Activated CD4-positive, alpha-beta T cell treated with anti-CD3 and anti-CD28 coated beads, Interleukin-2, amount 10 ng/mL, durations not matched to agents 24 days and 14 days (primary cell): ENCODE data around the gene EEF2K. TPM values are rescaled to one million over a fixed set of nuclear protein-coding genes. Genes with fewer than 3 reads are reported as not detected.

Experiments used
- DNase-seq: peaks from one replicate; pipeline ENCODE4 v3.0.0; 2022
- H3K27ac Mint-ChIP-seq: one replicate; pipeline ENCODE4 v1.8.0; 2022; ENCODE audit warnings: mild to moderate bottlenecking, mixed read lengths
- H3K27me3 Mint-ChIP-seq: one replicate; pipeline ENCODE4 v1.8.0; 2022; ENCODE audit warnings: mixed read lengths
- H3K36me3 Mint-ChIP-seq: one replicate; pipeline ENCODE4 v1.8.0; 2022; ENCODE audit warnings: low read depth, mild to moderate bottlenecking, mixed read lengths
- H3K4me1 Mint-ChIP-seq: one replicate; pipeline ENCODE4 v1.8.0; 2021; ENCODE audit warnings: mixed read lengths
- H3K4me3 Mint-ChIP-seq: one replicate; pipeline ENCODE4 v1.8.0; 2022; ENCODE audit warnings: mild to moderate bottlenecking, moderate library complexity, mixed read lengths
- H3K9me3 Mint-ChIP-seq: one replicate; pipeline ENCODE4 v1.8.0; 2021; ENCODE audit warnings: mixed read lengths
- intact Hi-C: fragments of 100-400 bp; cut with micrococcal nuclease; formaldehyde crosslinking; loops from one replicate; pipeline ENCODE4 v1.15.1; 2023
- total RNA-seq: library from RNA; stranded (reverse); gene quantifications from 2 replicates; pipeline ENCODE4 v1.2.3, GENCODE V29; 2022

EEF2K gene
- total RNA-seq, 1 donor from 2014 or later: 33.9 TPM

DNA sequence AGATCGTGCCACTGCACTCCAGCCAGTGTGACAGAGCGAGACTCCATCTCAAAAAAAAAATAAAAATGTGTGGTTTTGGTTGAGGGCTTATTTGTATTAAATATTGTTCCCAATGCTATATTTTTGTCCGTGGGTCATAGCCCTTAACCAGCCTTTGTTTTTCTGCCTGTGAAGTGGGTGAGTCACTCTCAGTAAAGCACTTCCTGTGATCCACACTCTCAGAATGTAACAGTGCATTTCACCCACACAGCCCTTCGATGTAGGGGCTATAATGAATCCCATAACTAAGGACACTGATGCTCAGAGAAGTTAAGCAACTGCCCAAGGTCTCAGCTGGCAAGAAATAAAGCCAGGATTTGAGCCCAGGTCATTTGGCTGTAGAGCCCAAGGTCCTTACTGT, 56.4 kb downstream of the EEF2K start:
- Mint-ChIP-seq H3K27me3 (no peaks in the 10 kb centered on the region), H3K4me1 (peaks cover 22% of the 10 kb centered on the region), H3K27ac (peak overlapping the region; percentile 53), H3K36me3 (peaks cover 53% of the 10 kb centered on the region), H3K4me3 (no peak overlapping the region), H3K9me3 (no peaks in the 10 kb centered on the region)
- peak; percentile 60 for DNase-seq
- intact Hi-C loops: loop anchor here (5.0 kb wide), 1 partner anchor 55 kb away; the partner anchor contains the start of gene EEF2K

GRCh38 chr16:22264786-22265185, 58.7 kb downstream of the EEF2K start:
- Mint-ChIP-seq H3K9me3 (no peaks in the 10 kb centered on the region), H3K27ac (no peak overlapping the region), H3K27me3 (no peaks in the 10 kb centered on the region), H3K4me3 (no peak overlapping the region), H3K36me3 (peaks cover 44% of the 10 kb centered on the region), H3K4me1 (peaks cover 20% of the 10 kb centered on the region)
- intact Hi-C loops: loop anchor here (5.0 kb wide), 1 partner anchor 57 kb away; the partner anchor contains the start of gene EEF2K
- DNase-seq: peak; percentile 73

DNA sequence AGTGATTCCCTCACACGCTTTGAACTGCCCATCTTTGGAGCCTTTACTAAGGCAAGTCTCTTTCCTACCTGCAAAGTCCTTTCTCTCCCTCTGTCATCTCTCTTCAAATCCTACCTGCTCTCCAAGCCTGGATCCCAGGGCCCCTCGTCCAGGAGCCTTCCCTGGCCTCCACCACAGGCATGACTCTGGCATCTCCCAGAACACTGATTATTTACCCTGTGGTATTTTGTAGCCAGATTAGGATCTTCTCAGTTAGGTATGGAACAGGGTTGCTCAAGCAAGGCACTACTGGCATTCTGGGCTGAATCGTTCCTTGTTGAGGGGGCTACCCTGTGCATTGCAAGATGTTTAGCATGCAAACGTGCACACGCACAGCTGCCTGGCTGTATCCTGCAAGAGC, 59.3 kb downstream of the EEF2K start:
- Mint-ChIP-seq H3K4me3 (no peak overlapping the region), H3K4me1 (peaks cover 21% of the 10 kb centered on the region), H3K9me3 (no peaks in the 10 kb centered on the region), H3K36me3 (peaks cover 39% of the 10 kb centered on the region), H3K27me3 (no peaks in the 10 kb centered on the region), H3K27ac (no peak overlapping the region)
- intact Hi-C loops: no loop called here
- DNase-seq: no peak

- no peaks in the 10 kb centered on the region for H3K9me3 Mint-ChIP-seq
- H3K4me3 Mint-ChIP-seq: no peak overlapping the region
- no peak overlapping the region for H3K27ac Mint-ChIP-seq
- peaks cover 37% of the 10 kb centered on the region for H3K36me3 Mint-ChIP-seq
- intact Hi-C loops: no loop called here
- no peak for DNase-seq
- H3K4me1 Mint-ChIP-seq: peaks cover 24% of the 10 kb centered on the region
- H3K27me3 Mint-ChIP-seq: no peaks in the 10 kb centered on the region
Observed at GRCh38 chr16:22266546-22266945, 60.5 kb downstream of the EEF2K start.

GRCh38 chr16:22267764-22268163, 61.7 kb downstream of the EEF2K start:
- Mint-ChIP-seq H3K4me1 (peaks cover 21% of the 10 kb centered on the region), H3K9me3 (no peaks in the 10 kb centered on the region), H3K27me3 (no peaks in the 10 kb centered on the region), H3K36me3 (peaks cover 44% of the 10 kb centered on the region), H3K4me3 (no peak overlapping the region), H3K27ac (no peak overlapping the region)
- DNase-seq: no peak
- intact Hi-C loops: no loop called here

DNA sequence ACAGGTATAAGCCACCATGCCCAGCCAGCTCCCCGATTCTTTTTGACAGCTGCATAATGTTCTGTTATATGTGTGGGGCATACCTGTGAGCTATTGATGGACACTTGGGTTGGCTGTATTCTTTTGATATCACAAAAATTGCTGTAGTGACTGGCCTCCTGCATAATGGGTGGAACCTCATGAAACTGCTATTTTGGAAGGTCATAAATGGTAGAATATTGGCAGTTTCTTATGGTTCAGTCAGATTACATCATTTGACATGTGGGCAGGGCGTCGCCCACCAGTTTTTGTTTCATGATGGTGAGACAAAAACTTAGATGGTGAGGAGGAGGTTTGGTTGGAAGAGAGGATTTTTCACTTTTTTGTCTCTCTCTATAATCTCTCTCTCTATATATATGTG, 64.4 kb downstream of the EEF2K start:
- no peak for DNase-seq
- no peaks in the 10 kb centered on the region for H3K9me3 Mint-ChIP-seq
- intact Hi-C loops: no loop called here
- no peak overlapping the region for H3K27ac Mint-ChIP-seq
- H3K36me3 Mint-ChIP-seq: peaks cover 39% of the 10 kb centered on the region
- H3K4me1 Mint-ChIP-seq: peaks cover 7% of the 10 kb centered on the region
- H3K4me3 Mint-ChIP-seq: no peak overlapping the region
- H3K27me3 Mint-ChIP-seq: no peaks in the 10 kb centered on the region

DNA sequence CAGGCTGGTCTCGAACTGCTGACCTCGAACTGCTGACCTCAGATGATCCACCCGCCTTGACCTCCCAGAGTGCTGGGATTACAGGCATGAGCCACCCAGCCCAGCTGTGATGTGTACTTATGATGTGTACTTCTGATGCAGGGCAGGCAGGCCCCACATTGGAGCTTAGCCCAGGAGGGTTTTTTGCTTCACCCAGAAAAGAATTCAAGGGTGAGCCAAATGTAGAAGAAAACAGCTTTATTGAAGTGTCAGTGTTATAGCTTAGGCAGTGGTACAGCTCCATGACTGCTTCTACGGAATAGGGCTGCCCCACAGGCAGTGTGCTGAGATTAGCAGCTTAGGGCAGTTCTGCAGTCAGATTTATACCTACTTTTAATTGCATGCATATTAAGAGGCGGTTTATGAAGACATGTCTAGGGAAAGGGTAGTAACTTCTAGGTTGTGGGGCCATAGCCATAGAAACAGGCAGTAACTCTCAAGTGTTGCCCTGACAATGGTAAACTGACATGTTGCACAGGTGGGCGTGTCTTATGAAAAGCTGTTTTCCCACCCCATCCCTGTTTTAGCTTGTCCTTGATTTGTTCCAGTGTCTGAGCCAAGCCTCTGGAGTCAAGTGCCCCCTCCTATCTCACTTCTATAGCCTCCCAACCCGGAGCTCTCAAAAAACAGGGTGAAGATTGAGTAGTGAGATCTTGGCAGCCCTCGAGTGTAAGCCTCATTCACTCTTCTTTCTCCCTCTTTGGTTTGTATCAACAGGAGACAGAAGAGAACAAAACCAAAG, 67.0 kb downstream of the EEF2K start:
- peaks cover 35% of the 10 kb centered on the region for H3K36me3 Mint-ChIP-seq
- peaks cover 7% of the 10 kb centered on the region for H3K4me1 Mint-ChIP-seq
- no peaks in the 10 kb centered on the region for H3K27me3 Mint-ChIP-seq
- H3K27ac Mint-ChIP-seq: no peak overlapping the region
- H3K4me3 Mint-ChIP-seq: no peak overlapping the region
- intact Hi-C loops: no loop called here
- no peaks in the 10 kb centered on the region for H3K9me3 Mint-ChIP-seq
- DNase-seq: no peak

DNA sequence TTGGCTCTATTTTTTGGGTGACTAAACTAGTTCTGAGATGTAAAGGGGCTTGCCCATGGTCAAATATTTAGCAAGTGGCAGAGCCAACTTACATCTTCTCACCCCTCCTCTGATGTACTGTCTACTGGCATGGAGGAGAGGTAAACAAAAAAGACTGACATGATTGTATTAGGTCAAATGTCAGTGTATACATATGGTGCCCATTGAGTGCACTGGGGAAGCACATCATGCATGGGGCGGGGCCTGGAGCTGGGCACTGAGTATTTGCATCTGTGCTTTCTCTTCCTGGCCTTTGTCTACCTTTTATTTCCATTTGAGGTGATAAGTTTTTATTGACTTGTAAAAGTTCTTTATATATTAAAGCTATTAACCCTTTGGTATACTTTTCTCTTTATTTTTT, 68.8 kb downstream of the EEF2K start:
- Mint-ChIP-seq H3K27ac (no peak overlapping the region), H3K9me3 (no peaks in the 10 kb centered on the region), H3K36me3 (peaks cover 30% of the 10 kb centered on the region), H3K4me3 (no peak overlapping the region), H3K27me3 (no peaks in the 10 kb centered on the region), H3K4me1 (peaks cover 7% of the 10 kb centered on the region)
- intact Hi-C loops: no loop called here
- DNase-seq: no peak

DNA sequence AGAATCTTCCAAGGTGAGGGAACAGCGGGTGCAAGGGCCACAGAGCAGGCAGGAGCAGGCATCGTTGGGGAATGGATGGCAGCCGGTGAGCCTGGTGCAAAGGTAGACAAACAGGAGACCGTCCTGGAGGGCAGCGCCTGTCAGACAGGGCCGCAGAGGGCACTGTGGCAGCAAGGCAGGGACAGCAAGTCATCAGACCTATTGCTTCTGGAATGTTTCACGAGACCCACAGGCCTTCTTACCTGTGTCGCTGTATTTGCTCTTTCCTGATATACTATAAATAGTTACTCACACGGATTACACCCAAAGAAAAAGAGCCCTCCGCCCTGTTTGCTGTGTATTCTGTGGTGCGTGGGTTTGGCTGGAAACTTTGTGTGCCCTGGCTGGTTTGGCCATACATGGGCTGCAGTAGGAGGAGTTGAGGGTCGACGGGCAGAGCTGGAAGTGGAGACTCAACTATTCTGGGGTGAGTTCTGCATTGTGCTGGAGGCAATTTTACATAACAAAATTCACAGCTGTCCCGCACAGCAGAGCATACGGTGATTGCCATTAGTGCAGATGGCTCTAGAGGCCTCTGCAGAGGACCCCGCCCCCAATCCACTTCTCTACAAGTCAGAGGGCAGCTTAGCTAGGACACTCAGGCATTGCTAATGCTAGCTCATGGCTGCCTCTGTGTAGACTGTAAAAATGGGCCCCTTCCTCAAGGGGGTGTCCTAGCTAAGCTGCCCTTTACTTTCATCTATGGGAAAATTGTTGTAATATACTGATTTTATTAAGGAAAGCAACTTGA, 72.6 kb downstream of the EEF2K start:
- no peak overlapping the region for H3K4me3 Mint-ChIP-seq
- no peaks in the 10 kb centered on the region for H3K9me3 Mint-ChIP-seq
- DNase-seq: no peak
- intact Hi-C loops: no loop called here
- H3K27ac Mint-ChIP-seq: no peak overlapping the region
- no peaks in the 10 kb centered on the region for H3K4me1 Mint-ChIP-seq
- peaks cover 32% of the 10 kb centered on the region for H3K36me3 Mint-ChIP-seq
- no peaks in the 10 kb centered on the region for H3K27me3 Mint-ChIP-seq

DNA sequence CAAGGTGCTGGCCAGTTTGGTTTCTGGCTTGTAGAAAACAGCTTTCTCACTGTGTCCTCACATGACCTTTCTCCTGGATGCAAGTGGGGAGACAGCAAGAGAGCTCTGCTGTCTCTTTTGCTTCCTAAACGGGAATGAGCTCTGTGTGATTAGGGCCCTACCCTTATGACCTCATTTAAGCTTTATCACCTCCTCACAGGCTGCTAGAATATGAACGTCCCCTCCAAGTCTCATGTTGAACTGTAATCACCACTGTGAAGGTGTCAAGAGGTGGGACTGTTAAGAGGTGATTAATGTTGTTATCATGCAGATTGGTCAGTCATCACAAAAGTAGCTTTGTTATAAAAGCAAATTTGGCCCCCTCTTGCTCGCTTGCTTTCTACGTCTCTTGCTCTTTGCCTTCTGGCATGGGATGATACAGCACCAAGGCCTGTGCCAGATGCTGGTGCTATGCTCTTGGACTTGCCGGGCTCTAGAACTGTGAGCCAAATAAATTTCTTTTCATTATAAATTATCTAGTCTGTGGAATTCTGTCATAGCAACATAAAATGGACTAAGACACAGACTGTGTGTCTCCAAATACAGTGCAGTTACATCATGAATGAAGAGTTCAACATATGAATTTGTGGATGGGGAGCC, 76.3 kb downstream of the EEF2K start:
- Mint-ChIP-seq H3K36me3 (peaks cover 45% of the 10 kb centered on the region), H3K27me3 (no peaks in the 10 kb centered on the region), H3K27ac (no peak overlapping the region), H3K4me3 (no peak overlapping the region), H3K4me1 (no peaks in the 10 kb centered on the region), H3K9me3 (no peaks in the 10 kb centered on the region)
- DNase-seq: no peak
- intact Hi-C loops: no loop called here

GRCh38 chr16:22284637-22285036, 78.6 kb downstream of the EEF2K start:
- Mint-ChIP-seq H3K4me3 (no peak overlapping the region), H3K9me3 (no peaks in the 10 kb centered on the region), H3K27ac (no peak overlapping the region), H3K27me3 (no peaks in the 10 kb centered on the region), H3K36me3 (peaks cover 36% of the 10 kb centered on the region), H3K4me1 (no peaks in the 10 kb centered on the region)
- intact Hi-C loops: no loop called here
- DNase-seq: no peak

- Mint-ChIP-seq H3K36me3 (peaks cover 35% of the 10 kb centered on the region), H3K9me3 (no peaks in the 10 kb centered on the region)
- DNase-seq: no peak
Observed at GRCh38 chr16:22285080-22285479, 79.0 kb downstream of the EEF2K start.

DNA sequence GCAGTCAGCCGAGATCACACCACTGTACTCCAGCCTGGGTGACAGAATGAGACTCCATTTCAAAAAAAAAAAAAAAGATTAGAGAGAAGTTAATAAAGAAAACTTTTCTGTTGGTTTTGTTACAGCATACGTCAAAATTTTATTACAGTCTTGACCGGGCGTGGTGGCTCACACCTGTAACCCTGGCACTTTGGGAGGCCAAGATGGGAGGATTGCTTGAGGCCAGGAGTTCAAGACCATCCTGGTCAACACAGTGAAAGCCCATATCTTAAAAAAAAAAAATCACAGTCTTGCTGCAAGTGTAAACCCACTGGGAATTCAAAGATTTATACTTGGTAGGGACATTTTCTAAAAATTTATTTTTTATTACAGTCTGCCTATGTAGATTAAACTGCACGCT, 84.9 kb downstream of the EEF2K start:
- no peaks in the 10 kb centered on the region for H3K27me3 Mint-ChIP-seq
- no peak for DNase-seq
- no peaks in the 10 kb centered on the region for H3K9me3 Mint-ChIP-seq
- peaks cover 2% of the 10 kb centered on the region for H3K36me3 Mint-ChIP-seq
- H3K27ac Mint-ChIP-seq: no peak overlapping the region
- intact Hi-C loops: loop anchor here (10.0 kb wide), 1 partner anchor 46 kb away; no protein-coding TSS in a partner anchor
- no peaks in the 10 kb centered on the region for H3K4me1 Mint-ChIP-seq
- no peak overlapping the region for H3K4me3 Mint-ChIP-seq

More at GRCh38 chr16:22285080-22285479, 79.0 kb downstream of the EEF2K start:
- Mint-ChIP-seq H3K4me3 (no peak overlapping the region), H3K27me3 (no peaks in the 10 kb centered on the region), H3K4me1 (no peaks in the 10 kb centered on the region), H3K27ac (no peak overlapping the region)
- intact Hi-C loops: no loop called here

DNA sequence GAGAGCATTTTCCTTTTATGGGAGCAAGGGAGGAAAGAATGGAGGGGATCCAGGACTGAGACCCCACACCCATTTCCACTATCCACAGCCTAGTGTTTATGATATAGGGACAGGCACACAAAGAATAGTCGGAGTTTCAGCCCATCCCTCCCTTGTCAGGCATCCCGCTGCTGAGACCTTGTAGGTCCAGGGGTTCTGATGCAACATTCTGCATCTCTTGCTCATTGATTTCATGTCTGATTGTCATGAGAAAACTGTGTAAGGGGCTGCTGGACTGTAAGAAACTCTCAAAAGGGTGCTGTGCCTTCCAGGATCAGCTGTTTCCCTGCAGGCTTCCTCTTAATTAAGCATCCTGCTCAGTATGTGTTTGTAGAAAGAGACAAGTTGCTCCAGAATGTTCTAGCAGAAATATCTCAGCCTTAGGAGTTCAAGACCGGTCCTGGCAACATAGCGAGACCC, 85.8 kb downstream of the EEF2K start:
- H3K9me3 Mint-ChIP-seq: no peaks in the 10 kb centered on the region
- intact Hi-C loops: loop anchor here (10.0 kb wide), 1 partner anchor 47 kb away; no protein-coding TSS in a partner anchor
- no peak overlapping the region for H3K27ac Mint-ChIP-seq
- H3K4me3 Mint-ChIP-seq: no peak overlapping the region
- no peak for DNase-seq
- peaks cover under 1% of the 10 kb centered on the region for H3K36me3 Mint-ChIP-seq
- H3K27me3 Mint-ChIP-seq: no peaks in the 10 kb centered on the region
- H3K4me1 Mint-ChIP-seq: peaks cover 4% of the 10 kb centered on the region
